ENCODE data around the gene SAAL1.

The SAAL1 gene

DNA sequence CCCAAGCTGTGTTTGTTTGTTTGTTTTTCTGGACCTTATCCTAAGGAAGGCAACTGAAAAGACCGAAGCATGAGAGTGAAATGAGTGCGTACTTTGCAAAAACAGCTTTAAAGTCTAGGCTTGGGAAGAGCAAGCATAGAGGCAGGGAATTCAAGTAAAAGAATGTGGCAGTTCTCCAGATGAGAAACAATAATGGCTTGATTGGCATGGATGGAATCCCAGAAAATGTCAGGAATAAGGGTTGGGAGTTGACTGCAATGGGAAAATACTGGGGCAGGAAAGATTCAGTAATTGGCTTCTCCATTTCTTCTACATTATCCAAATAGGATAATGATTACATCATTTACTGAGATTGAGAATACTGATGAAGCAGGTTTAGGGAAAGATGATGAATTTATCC lies 17.5 kb downstream of the SAAL1 start:
- H3K36me3 ChIP-seq (ENCODE audit: insufficient read depth, low read length): peaks cover 22% of the 10 kb centered on the region
- H3K4me3 ChIP-seq (ENCODE audit: low read depth, low read length): no peak overlapping the region
- no peak overlapping the region for H2AFZ ChIP-seq (ENCODE audit: low read length, unreplicated experiment)
- no peaks in the 10 kb centered on the region for H3K27me3 ChIP-seq (ENCODE audit: insufficient read depth, low read length)
- no peaks in the 10 kb centered on the region for H3K4me1 ChIP-seq (ENCODE audit: control insufficient read depth, insufficient read depth, low read length, unreplicated experiment)
- H3K27ac ChIP-seq (ENCODE audit: low read depth, low read length): no peak overlapping the region
- H3K79me2 ChIP-seq (ENCODE audit: control insufficient read depth, insufficient read depth, low read length, unreplicated experiment): no peaks in the 10 kb centered on the region

DNA sequence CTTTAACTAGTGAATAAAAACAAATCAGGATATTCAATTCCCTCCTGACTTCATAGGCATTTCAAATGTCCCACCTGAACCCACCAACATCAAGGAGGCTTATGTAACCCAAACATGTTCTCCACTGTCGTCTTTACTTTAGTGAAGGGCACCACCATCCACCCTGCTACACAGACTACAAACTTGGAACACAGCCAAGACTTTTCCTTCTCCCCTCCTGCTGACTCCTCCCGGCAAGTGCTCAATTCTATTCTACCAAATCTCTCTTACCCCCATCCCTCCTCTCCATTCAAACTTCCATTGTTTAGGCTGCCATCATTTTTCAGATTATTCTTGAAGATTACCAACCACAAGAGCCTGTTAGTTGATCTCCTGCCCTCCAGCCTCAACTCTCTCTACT lies 24.3 kb downstream of the SAAL1 start:
- peaks cover 13% of the 10 kb centered on the region for H3K36me3 ChIP-seq (ENCODE audit: insufficient read depth, low read length)
- H3K79me2 ChIP-seq (ENCODE audit: control insufficient read depth, insufficient read depth, low read length, unreplicated experiment): no peaks in the 10 kb centered on the region
- H3K4me1 ChIP-seq (ENCODE audit: control insufficient read depth, insufficient read depth, low read length, unreplicated experiment): no peaks in the 10 kb centered on the region
- H2AFZ ChIP-seq (ENCODE audit: low read length, unreplicated experiment): no peak overlapping the region
- no peak overlapping the region for H3K27ac ChIP-seq (ENCODE audit: low read depth, low read length)
- no peaks in the 10 kb centered on the region for H3K27me3 ChIP-seq (ENCODE audit: insufficient read depth, low read length)
- no peak overlapping the region for H3K4me3 ChIP-seq (ENCODE audit: low read depth, low read length)

DNA sequence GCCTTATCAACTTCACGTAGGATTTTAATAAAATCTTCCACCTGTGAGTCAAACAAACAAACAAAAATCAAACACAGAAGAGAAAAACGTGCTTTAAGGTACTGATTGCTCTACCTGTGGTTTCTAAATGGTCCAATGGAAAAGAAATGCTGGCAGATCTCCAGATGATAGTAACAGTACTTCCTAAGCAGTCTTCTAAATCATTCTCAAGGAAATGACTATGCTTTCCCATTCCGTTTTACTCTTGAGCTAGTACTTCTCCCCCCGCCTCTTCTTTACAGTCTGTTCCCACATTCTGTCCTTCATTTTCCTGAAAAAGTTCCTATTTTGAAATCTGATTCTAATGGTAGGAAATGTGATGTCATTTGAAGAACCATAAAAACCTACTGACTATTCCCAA lies 25.4 kb downstream of the SAAL1 start:
- Histone ChIP-seq H3K4me1 (ENCODE audit: control insufficient read depth, insufficient read depth, low read length, unreplicated experiment) (peaks cover 3% of the 10 kb centered on the region), H3K36me3 (ENCODE audit: insufficient read depth, low read length) (peaks cover 13% of the 10 kb centered on the region), H3K79me2 (ENCODE audit: control insufficient read depth, insufficient read depth, low read length, unreplicated experiment) (no peaks in the 10 kb centered on the region), H3K27me3 (ENCODE audit: insufficient read depth, low read length) (no peaks in the 10 kb centered on the region), H3K27ac (ENCODE audit: low read depth, low read length) (no peak overlapping the region), H3K4me3 (ENCODE audit: low read depth, low read length) (no peak overlapping the region), H2AFZ (ENCODE audit: low read length, unreplicated experiment) (no peak overlapping the region)

DNA sequence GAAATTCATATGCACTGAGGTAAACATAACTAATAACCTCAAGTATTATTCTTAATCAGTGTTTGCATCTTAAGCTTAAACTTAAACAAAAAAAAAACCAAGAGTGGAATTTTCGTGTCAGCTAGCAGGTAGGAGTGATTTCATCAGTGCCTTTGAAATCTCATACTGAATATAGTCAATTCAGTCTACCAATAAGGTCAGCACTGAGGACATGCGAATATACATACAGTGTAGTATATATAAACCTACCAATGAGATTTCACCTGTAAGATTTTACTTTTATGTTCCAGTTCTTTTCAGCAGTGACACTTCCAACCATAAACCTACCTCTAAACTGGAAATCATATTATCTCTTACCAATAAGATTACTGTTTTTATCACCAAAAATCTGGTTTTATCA lies 27.0 kb downstream of the SAAL1 start:
- Histone ChIP-seq H3K27me3 (ENCODE audit: insufficient read depth, low read length) (no peaks in the 10 kb centered on the region), H2AFZ (ENCODE audit: low read length, unreplicated experiment) (no peak overlapping the region), H3K36me3 (ENCODE audit: insufficient read depth, low read length) (peaks cover 13% of the 10 kb centered on the region), H3K27ac (ENCODE audit: low read depth, low read length) (no peak overlapping the region), H3K79me2 (ENCODE audit: control insufficient read depth, insufficient read depth, low read length, unreplicated experiment) (no peaks in the 10 kb centered on the region), H3K4me1 (ENCODE audit: control insufficient read depth, insufficient read depth, low read length, unreplicated experiment) (peaks cover 17% of the 10 kb centered on the region), H3K4me3 (ENCODE audit: low read depth, low read length) (no peak overlapping the region)

DNA sequence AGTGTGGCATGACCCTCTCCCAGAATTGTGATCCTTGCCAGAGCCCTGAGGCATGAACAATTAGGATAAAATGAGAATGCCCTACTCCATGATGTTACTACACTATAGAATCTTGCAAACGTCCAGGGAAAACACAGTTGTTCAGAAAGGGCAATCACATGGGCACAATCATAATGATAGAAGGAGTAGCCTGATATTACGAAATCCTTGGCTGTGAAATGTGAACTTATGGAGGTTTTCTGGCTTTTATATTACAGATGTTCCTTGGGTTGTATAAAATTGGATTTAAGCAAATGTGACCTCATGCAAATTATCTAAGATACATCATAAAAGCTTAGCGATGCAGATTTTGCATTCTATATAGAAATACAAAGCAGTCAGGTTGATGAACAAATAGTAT lies 30.4 kb downstream of the SAAL1 start:
- H3K36me3 ChIP-seq (ENCODE audit: insufficient read depth, low read length): peaks cover 4% of the 10 kb centered on the region
- no peaks in the 10 kb centered on the region for H3K79me2 ChIP-seq (ENCODE audit: control insufficient read depth, insufficient read depth, low read length, unreplicated experiment)

DNA sequence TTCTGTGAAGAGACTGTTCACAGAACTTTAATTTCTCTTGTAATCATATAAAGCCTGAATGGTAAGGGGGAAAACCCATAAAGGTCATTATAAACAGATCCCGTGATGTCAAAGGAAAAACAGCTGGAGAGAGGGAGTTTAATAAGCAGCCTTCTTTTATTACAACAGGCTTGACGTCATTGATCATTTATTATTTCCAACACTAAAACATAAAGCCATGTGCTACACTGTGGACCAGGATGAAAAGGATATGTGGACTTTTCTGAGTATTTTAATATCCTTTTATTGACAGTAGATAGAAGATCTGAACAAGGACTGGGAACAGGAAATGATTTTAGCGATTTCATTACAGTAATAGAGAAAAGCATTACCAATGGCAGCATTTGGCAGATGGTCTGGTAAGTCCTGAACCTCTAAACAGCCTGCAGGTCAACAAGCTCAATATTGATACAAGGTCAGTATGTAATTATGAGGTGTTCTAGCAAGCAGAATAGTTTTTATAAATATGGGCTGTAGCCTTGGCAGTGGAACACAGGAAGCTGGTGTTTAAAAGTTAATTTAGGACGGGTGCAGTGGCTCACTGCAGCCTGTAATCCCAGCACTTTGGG lies 34.7 kb downstream of the SAAL1 start:
- no peaks in the 10 kb centered on the region for H3K36me3 ChIP-seq (ENCODE audit: insufficient read depth, low read length)
- H2AFZ ChIP-seq (ENCODE audit: low read length, unreplicated experiment): no peak overlapping the region
- H3K27ac ChIP-seq (ENCODE audit: low read depth, low read length): no peak overlapping the region
- H3K4me3 ChIP-seq (ENCODE audit: low read depth, low read length): no peak overlapping the region
- no peaks in the 10 kb centered on the region for H3K27me3 ChIP-seq (ENCODE audit: insufficient read depth, low read length)
- H3K4me1 ChIP-seq (ENCODE audit: control insufficient read depth, insufficient read depth, low read length, unreplicated experiment): peaks cover 17% of the 10 kb centered on the region
- no peaks in the 10 kb centered on the region for H3K79me2 ChIP-seq (ENCODE audit: control insufficient read depth, insufficient read depth, low read length, unreplicated experiment)

More for the DNA sequence above, 30.4 kb downstream of the SAAL1 start:
- Histone ChIP-seq H3K4me1 (ENCODE audit: control insufficient read depth, insufficient read depth, low read length, unreplicated experiment) (peaks cover 17% of the 10 kb centered on the region), H2AFZ (ENCODE audit: low read length, unreplicated experiment) (no peak overlapping the region), H3K27ac (ENCODE audit: low read depth, low read length) (no peak overlapping the region), H3K27me3 (ENCODE audit: insufficient read depth, low read length) (no peaks in the 10 kb centered on the region), H3K4me3 (ENCODE audit: low read depth, low read length) (no peak overlapping the region)

DNA sequence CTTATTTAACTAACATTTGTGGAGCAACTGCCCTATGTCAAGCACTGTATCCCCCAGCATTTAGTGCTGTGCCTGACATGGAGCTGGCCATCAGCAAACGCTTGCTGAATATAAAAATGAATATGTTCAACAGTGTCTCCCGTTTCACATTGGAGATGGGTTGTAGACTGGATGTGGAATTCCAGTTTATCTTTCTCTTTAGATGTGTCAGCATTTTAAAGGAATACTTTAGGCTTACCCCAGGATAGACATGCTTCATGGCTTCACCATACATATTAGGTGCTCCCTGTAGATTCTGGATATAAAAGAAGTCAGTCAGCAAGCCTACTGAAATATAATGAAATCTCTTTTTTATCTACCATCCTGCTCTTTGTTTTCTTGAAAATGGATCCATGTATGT lies 38.5 kb downstream of the SAAL1 start:
- Histone ChIP-seq H3K4me3 (ENCODE audit: low read depth, low read length) (no peak overlapping the region), H3K79me2 (ENCODE audit: control insufficient read depth, insufficient read depth, low read length, unreplicated experiment) (no peaks in the 10 kb centered on the region), H3K27me3 (ENCODE audit: insufficient read depth, low read length) (no peaks in the 10 kb centered on the region), H3K27ac (ENCODE audit: low read depth, low read length) (no peak overlapping the region), H3K4me1 (ENCODE audit: control insufficient read depth, insufficient read depth, low read length, unreplicated experiment) (no peaks in the 10 kb centered on the region), H2AFZ (ENCODE audit: low read length, unreplicated experiment) (no peak overlapping the region), H3K36me3 (ENCODE audit: insufficient read depth, low read length) (no peaks in the 10 kb centered on the region)

DNA sequence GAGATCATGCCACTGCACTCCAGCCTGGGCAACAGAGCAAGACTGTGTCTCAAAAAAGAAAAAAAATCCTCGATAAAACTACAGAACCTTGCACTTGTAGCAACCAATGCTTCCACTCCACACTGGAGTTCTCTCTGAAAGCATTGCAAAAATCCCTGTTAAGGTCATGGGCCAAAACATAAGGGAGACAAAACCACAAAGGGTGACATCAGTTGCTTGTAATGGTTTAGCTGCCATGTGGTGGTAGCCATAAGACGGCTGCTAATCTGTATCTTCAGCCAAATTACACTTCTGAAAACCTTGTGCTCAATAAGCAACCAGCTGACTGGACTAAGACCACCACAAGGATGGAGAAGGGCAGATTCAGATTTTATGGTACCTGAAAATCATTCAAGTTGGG lies 39.3 kb downstream of the SAAL1 start:
- Histone ChIP-seq H3K27me3 (ENCODE audit: insufficient read depth, low read length) (no peaks in the 10 kb centered on the region), H2AFZ (ENCODE audit: low read length, unreplicated experiment) (no peak overlapping the region), H3K79me2 (ENCODE audit: control insufficient read depth, insufficient read depth, low read length, unreplicated experiment) (no peaks in the 10 kb centered on the region), H3K4me3 (ENCODE audit: low read depth, low read length) (no peak overlapping the region), H3K27ac (ENCODE audit: low read depth, low read length) (no peak overlapping the region), H3K36me3 (ENCODE audit: insufficient read depth, low read length) (no peaks in the 10 kb centered on the region), H3K4me1 (ENCODE audit: control insufficient read depth, insufficient read depth, low read length, unreplicated experiment) (no peaks in the 10 kb centered on the region)

DNA sequence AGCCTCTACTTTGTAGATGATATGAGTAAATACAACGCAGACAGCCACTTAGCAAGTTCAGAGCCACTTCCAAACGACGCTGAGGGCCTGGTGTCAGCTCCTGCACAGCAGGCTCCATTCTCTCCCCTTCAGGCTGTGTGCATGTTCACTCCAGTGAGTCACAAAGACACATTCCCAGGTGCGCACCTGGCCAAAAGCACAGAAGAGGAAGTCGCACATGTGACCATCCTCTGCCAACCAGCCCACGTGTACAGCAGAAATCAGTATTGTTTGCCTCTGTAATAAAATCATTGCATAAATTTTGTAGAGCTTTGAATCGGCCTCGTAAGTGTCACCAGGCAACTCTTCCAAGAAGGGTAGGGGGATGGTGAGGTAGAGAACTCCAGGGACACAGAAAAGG lies 40.3 kb downstream of the SAAL1 start:
- Histone ChIP-seq H3K27ac (ENCODE audit: low read depth, low read length) (no peak overlapping the region), H3K36me3 (ENCODE audit: insufficient read depth, low read length) (no peaks in the 10 kb centered on the region), H3K27me3 (ENCODE audit: insufficient read depth, low read length) (no peaks in the 10 kb centered on the region), H3K79me2 (ENCODE audit: control insufficient read depth, insufficient read depth, low read length, unreplicated experiment) (no peaks in the 10 kb centered on the region), H3K4me3 (ENCODE audit: low read depth, low read length) (no peak overlapping the region), H2AFZ (ENCODE audit: low read length, unreplicated experiment) (no peak overlapping the region), H3K4me1 (ENCODE audit: control insufficient read depth, insufficient read depth, low read length, unreplicated experiment) (no peaks in the 10 kb centered on the region)

DNA sequence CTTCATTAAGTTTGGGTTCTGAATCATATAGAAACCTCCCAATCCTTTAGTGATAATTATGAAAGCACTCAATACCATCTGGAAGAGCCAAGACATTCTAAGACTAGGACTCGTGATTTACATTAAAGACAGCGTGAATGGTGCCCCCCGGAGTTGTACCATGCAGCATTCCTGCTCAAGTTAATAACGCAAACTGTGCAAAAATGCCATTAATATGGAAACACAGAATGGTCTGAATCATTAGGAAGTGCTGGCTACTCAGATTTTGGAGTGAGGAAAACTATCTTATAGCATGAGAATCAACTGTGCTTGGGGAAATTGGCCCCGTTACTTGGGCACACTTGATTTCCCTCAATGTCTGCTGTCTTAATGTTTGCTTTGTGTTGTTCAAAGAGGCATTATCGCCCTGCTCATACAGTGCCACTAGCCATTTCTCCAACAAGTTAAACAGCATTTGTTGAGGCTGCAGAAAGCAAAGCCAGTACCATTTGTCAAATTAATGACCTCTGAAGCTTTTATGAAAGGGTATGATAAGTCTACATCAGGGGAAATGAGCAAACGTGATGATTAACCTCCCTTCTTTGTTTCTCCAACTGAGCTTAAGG lies 41.3 kb downstream of the SAAL1 start:
- Histone ChIP-seq H3K27ac (ENCODE audit: low read depth, low read length) (no peak overlapping the region), H3K79me2 (ENCODE audit: control insufficient read depth, insufficient read depth, low read length, unreplicated experiment) (no peaks in the 10 kb centered on the region), H3K4me3 (ENCODE audit: low read depth, low read length) (no peak overlapping the region)

DNA sequence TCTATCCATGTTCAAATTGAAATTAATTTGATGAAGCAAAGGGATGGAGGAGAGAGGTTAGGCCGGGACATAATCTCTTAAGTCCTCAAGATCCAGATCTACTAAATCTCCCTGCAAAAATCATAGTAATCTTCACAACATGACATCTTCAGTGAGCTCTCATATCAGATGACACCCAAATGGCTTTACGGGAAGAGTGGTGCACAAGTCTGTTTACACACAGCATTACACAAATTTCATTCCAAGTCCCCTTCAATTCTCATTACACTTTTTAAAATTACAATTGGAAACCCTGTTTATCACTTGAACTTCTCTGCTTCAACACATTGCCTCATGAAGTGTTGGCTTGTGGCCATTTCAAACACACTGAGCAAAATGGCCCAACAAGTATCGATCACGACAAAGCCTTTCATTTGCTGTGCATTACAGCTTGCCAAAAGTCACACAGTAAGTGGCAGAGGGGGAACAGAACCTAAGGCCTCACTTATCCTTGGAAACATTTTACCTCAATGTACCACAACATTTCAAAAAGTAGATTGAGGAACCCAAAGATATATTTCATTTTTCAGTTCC lies 41.9 kb downstream of the SAAL1 start:
- no peak overlapping the region for H3K4me3 ChIP-seq (ENCODE audit: low read depth, low read length)
- H3K4me1 ChIP-seq (ENCODE audit: control insufficient read depth, insufficient read depth, low read length, unreplicated experiment): no peaks in the 10 kb centered on the region
- no peak overlapping the region for H3K27ac ChIP-seq (ENCODE audit: low read depth, low read length)
- no peaks in the 10 kb centered on the region for H3K79me2 ChIP-seq (ENCODE audit: control insufficient read depth, insufficient read depth, low read length, unreplicated experiment)
- H3K27me3 ChIP-seq (ENCODE audit: insufficient read depth, low read length): no peaks in the 10 kb centered on the region
- H2AFZ ChIP-seq (ENCODE audit: low read length, unreplicated experiment): no peak overlapping the region
- no peaks in the 10 kb centered on the region for H3K36me3 ChIP-seq (ENCODE audit: insufficient read depth, low read length)

More for the DNA sequence above, 41.3 kb downstream of the SAAL1 start:
- H3K27me3 ChIP-seq (ENCODE audit: insufficient read depth, low read length): no peaks in the 10 kb centered on the region
- H2AFZ ChIP-seq (ENCODE audit: low read length, unreplicated experiment): no peak overlapping the region
- no peaks in the 10 kb centered on the region for H3K36me3 ChIP-seq (ENCODE audit: insufficient read depth, low read length)
- no peaks in the 10 kb centered on the region for H3K4me1 ChIP-seq (ENCODE audit: control insufficient read depth, insufficient read depth, low read length, unreplicated experiment)

Measured in ACC112 (cell line).